ENCODE results near the gene SETBP1.

The SETBP1 gene

GRCh38 chr18:44969214-44969795 lies 288.6 kb downstream of the SETBP1 start:
- TF ChIP-seq GLIS3 (CRISPR knock-in tag; IDR thresholded peaks at IDR 0.05) (no peak), TCF4 (CRISPR knock-in tag; IDR thresholded peaks at IDR 0.05; ENCODE audit: borderline replicate concordance) (no peak), ZFP30 (CRISPR knock-in tag; IDR thresholded peaks at IDR 0.05) (no peak), ZNF8 (CRISPR knock-in tag; IDR thresholded peaks at IDR 0.05) (no peak), CREB5 (CRISPR knock-in tag; IDR thresholded peaks at IDR 0.05; ENCODE audit: low read depth) (no peak), OSR1 (CRISPR knock-in tag; IDR thresholded peaks at IDR 0.05) (no peak), CSRNP3 (CRISPR knock-in tag; IDR thresholded peaks at IDR 0.05) (no peak), BACH2 (CRISPR knock-in tag; IDR thresholded peaks at IDR 0.05; ENCODE audit: borderline replicate concordance) (no peak), SNAI2 (CRISPR knock-in tag; IDR thresholded peaks at IDR 0.05) (no peak), CSDC2 (CRISPR knock-in tag; IDR thresholded peaks at IDR 0.05) (no peak), ZNF565 (CRISPR knock-in tag; conservative IDR thresholded peaks at IDR 0.05; ENCODE audit: low read depth) (no peak), ESRRG (CRISPR knock-in tag; IDR thresholded peaks at IDR 0.05) (no peak), RARB (CRISPR knock-in tag; IDR thresholded peaks at IDR 0.05) (no peak), PATZ1 (CRISPR knock-in tag; IDR thresholded peaks at IDR 0.05; ENCODE audit: borderline replicate concordance) (no peak), ZC3H10 (CRISPR knock-in tag; IDR thresholded peaks at IDR 0.05) (no peak), PPARA (CRISPR knock-in tag; IDR thresholded peaks at IDR 0.05; ENCODE audit: borderline replicate concordance) (no peak)
- ATAC-seq = peak; percentile 51

GRCh38 chr18:44973282-44973681 lies 292.6 kb downstream of the SETBP1 start:
- no peak for TF ChIP-seq BACH2 (CRISPR knock-in tag; IDR thresholded peaks at IDR 0.05; ENCODE audit: borderline replicate concordance)
- TF ChIP-seq CREB5 (CRISPR knock-in tag; IDR thresholded peaks at IDR 0.05; ENCODE audit: low read depth) = no peak
- no peak for TF ChIP-seq ZFP3 (CRISPR knock-in tag; IDR thresholded peaks at IDR 0.05)
- TF ChIP-seq ARNTL (CRISPR knock-in tag; IDR thresholded peaks at IDR 0.05; ENCODE audit: borderline replicate concordance, low read depth) = no peak
- TF ChIP-seq ISL1 (CRISPR knock-in tag; IDR thresholded peaks at IDR 0.05) = no peak
- TF ChIP-seq RARB (CRISPR knock-in tag; IDR thresholded peaks at IDR 0.05) = no peak
- no peak for TF ChIP-seq ZNF565 (CRISPR knock-in tag; conservative IDR thresholded peaks at IDR 0.05; ENCODE audit: low read depth)
- no peak for TF ChIP-seq ESRRG (CRISPR knock-in tag; IDR thresholded peaks at IDR 0.05)
- no peak for TF ChIP-seq TOX (CRISPR knock-in tag; IDR thresholded peaks at IDR 0.05; ENCODE audit: borderline replicate concordance)
- no peak for TF ChIP-seq POU6F1 (CRISPR knock-in tag; IDR thresholded peaks at IDR 0.05; ENCODE audit: borderline replicate concordance, low read depth)
- no peak for TF ChIP-seq ZNF70 (CRISPR knock-in tag; IDR thresholded peaks at IDR 0.05)
- TF ChIP-seq CSRNP3 (CRISPR knock-in tag; IDR thresholded peaks at IDR 0.05) = no peak
- no peak for TF ChIP-seq TSHZ2 (CRISPR knock-in tag; IDR thresholded peaks at IDR 0.05)
- no peak for TF ChIP-seq PATZ1 (CRISPR knock-in tag; IDR thresholded peaks at IDR 0.05; ENCODE audit: borderline replicate concordance)
- TF ChIP-seq GLIS3 (CRISPR knock-in tag; IDR thresholded peaks at IDR 0.05) = no peak
- no peak for TF ChIP-seq ZC3H10 (CRISPR knock-in tag; IDR thresholded peaks at IDR 0.05)
- TF ChIP-seq ZNF8 (CRISPR knock-in tag; IDR thresholded peaks at IDR 0.05) = no peak
- TF ChIP-seq PPARA (CRISPR knock-in tag; IDR thresholded peaks at IDR 0.05; ENCODE audit: borderline replicate concordance) = no peak
- no peak for ATAC-seq

Data from SK-N-SH treated with all-trans-retinoic acid at 6 μM for 48 hours (cell line).